Tibial artery (tissue), 4 donors: ENCODE data around the gene DUSP7.

Source experiments
- DNase-seq, 2 donors: peaks; one replicate each; pipeline ENCODE4 v3.0.0-alpha.2; 2019
- H3K27ac ChIP-seq, 2 donors: fragments of 200-600 bp; sonication (generic) in 1 of 2; 1 replicate in 1 of 2; 2 replicates in 1 of 2; pipeline ENCODE4 v1.5.1; 2018 to 2019; ENCODE audit warnings: mild to moderate bottlenecking in 1 of 2
- H3K27me3 ChIP-seq, 2 donors: fragments of 200-600 bp; sonication (generic) in 1 of 2; one replicate each; pipeline versions ENCODE4 v1.5.1 to v1.6.0; 2016 to 2019
- H3K36me3 ChIP-seq, 3 donors: fragments of 200-600 bp; sonication (generic) in 2 of 3; one replicate each; pipeline ENCODE4 v1.5.1; 2016 to 2019; ENCODE audit warnings: mild to moderate bottlenecking in 2 of 3
- H3K4me1 ChIP-seq, 4 donors: fragments of 200-600 bp; sonication (generic) in 2 of 4; 1 replicate in 3 of 4; 2 replicates in 1 of 4; pipeline ENCODE4 v1.5.1; 2016 to 2019
- H3K4me3 ChIP-seq, 2 donors: fragments of 200-600 bp; sonication (generic) in 1 of 2; 1 replicate in 1 of 2; 2 replicates in 1 of 2; pipeline ENCODE4 v1.5.1; 2018 to 2019; ENCODE audit warnings: mild to moderate bottlenecking in 2 of 2
- H3K9me3 ChIP-seq, 3 donors: fragments of 200-600 bp; sonication (generic) in 1 of 3; one replicate each; pipeline ENCODE4 v1.5.1; 2016 to 2019
- CTCF ChIP-seq, 2 experiments: fragments of 200-600 bp in 1 of 2; fragments of 450-650 bp in 1 of 2; IDR thresholded peaks; one replicate each; pipeline ENCODE4 v1.5.1; 2017 to 2019; ENCODE audit warnings: antibody characterized with exemption in 2 of 2, mild to moderate bottlenecking in 1 of 2, moderate library complexity in 1 of 2
- intact Hi-C: fragments of 100-400 bp; cut with DNase I; formaldehyde crosslinking; loops from one replicate; pipeline ENCODE4 v1.15.0; 2023; ENCODE audit warnings: low total_unique reads

Gene DUSP7

GRCh38 chr3:52084216-52084945, 28.0 kb upstream of the DUSP7 start:
- Histone ChIP-seq H3K27ac (no peak overlapping the region), H3K9me3 (no peaks in the 10 kb centered on the region), H3K36me3 (no peaks in the 10 kb centered on the region), H3K4me1 (peaks cover 0 to 27% (median 17%) of the 10 kb centered on the region in 4 donors), H3K27me3 (no peaks in the 10 kb centered on the region), H3K4me3 (no peak overlapping the region)
- DNase-seq: no peak
- intact Hi-C loops: no loop called here
- TF ChIP-seq CTCF (IDR thresholded peaks at IDR 0.05): no peak

GRCh38 chr3:52083556-52084087, 27.3 kb upstream of the DUSP7 start:
- Histone ChIP-seq H3K4me1 (peaks cover 0 to 19% (median 9%) of the 10 kb centered on the region in 4 donors), H3K36me3 (no peaks in the 10 kb centered on the region), H3K27me3 (no peaks in the 10 kb centered on the region), H3K9me3 (no peaks in the 10 kb centered on the region), H3K27ac (no peak overlapping the region), H3K4me3 (no peak overlapping the region)
- DNase-seq: no peak
- no peak for TF ChIP-seq CTCF (IDR thresholded peaks at IDR 0.05)
- intact Hi-C loops: no loop called here

DNA sequence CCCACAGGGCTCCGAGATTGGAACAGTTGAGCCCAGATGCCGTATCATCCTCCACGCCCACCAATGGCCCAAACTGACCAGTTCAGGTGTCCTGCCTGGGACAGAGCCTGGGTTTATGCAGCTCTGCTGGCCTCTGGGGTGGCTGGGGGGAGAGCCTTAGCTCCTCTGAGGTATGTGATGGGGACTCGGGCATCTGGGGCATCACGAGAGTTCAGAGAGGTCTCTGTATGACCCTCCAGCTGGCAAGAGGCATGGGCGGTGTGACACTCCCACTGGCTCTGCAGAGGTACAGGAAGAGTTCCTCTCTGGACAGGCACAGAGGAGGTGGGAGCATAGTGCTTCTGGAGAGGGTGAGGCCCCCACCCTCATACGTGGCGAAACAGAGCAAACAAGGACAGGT, 26.6 kb upstream of the DUSP7 start:
- H3K9me3 ChIP-seq: no peaks in the 10 kb centered on the region
- H3K4me3 ChIP-seq: no peak overlapping the region
- no peak overlapping the region for H3K27ac ChIP-seq
- H3K36me3 ChIP-seq: no peaks in the 10 kb centered on the region
- no peak for TF ChIP-seq CTCF (IDR thresholded peaks at IDR 0.05)
- no peaks in the 10 kb centered on the region for H3K27me3 ChIP-seq
- intact Hi-C loops: no loop called here
- peaks cover 0 to 14% (median 5%) of the 10 kb centered on the region in 4 donors for H3K4me1 ChIP-seq
- DNase-seq: no peak

- H3K36me3 ChIP-seq: no peaks in the 10 kb centered on the region
- H3K9me3 ChIP-seq: no peaks in the 10 kb centered on the region
- no peak for DNase-seq
- H3K27ac ChIP-seq: no peak overlapping the region
- no peak overlapping the region for H3K4me3 ChIP-seq
- no peak for TF ChIP-seq CTCF (IDR thresholded peaks at IDR 0.05)
- H3K27me3 ChIP-seq: no peaks in the 10 kb centered on the region
- intact Hi-C loops: no loop called here
- peaks cover 0 to 15% (median 12%) of the 10 kb centered on the region in 4 donors for H3K4me1 ChIP-seq
Measured at GRCh38 chr3:52080830-52081719, 24.7 kb upstream of the DUSP7 start.

DNA sequence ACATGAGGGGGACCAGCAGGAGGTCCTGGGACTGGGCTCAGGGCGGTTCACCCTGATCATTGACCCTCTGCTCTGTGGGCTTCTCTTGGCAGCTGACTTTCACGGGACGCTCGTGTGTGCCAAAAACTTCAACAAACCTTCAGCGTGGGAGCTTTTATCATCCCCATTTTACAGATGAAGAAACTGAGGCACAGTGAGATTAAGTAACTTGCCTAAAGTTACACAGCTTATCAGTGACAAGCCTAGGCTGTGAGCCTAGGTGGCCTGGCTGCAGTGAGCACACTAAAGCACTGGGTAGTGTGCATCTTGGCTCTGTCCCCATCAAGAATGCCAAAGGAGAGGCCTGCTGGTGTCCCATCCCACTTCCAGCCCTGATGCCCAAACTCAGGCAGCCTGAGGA, 23.6 kb upstream of the DUSP7 start:
- H3K36me3 ChIP-seq: no peaks in the 10 kb centered on the region
- H3K27me3 ChIP-seq: no peaks in the 10 kb centered on the region
- H3K4me1 ChIP-seq: peaks cover 0 to 15% (median 12%) of the 10 kb centered on the region in 4 donors
- no peaks in the 10 kb centered on the region for H3K9me3 ChIP-seq
- no peak overlapping the region for H3K27ac ChIP-seq
- DNase-seq: no peak
- TF ChIP-seq CTCF (IDR thresholded peaks at IDR 0.05): no peak
- no peak overlapping the region for H3K4me3 ChIP-seq
- intact Hi-C loops: no loop called here
